Stimulated activated CD8-positive, alpha-beta memory T cell treated with anti-CD3 and anti-CD28 coated beads, Interleukin-2, amount 100 ng/mL, for 48 hours (primary cell): ENCODE measurements around the gene LYRM4.
"Not testable (repeated sequence)": the region's sequence is repeated elsewhere in the genome, so short reads cannot be mapped to it uniquely, and the experiment has no call there.

Experiments used
- DNase-seq, 2 donors: peaks; one replicate each; pipeline ENCODE4 v3.0.0-alpha.2; 2020; ENCODE audit warnings: low read depth in 2 of 2

LYRM4 gene

DNA sequence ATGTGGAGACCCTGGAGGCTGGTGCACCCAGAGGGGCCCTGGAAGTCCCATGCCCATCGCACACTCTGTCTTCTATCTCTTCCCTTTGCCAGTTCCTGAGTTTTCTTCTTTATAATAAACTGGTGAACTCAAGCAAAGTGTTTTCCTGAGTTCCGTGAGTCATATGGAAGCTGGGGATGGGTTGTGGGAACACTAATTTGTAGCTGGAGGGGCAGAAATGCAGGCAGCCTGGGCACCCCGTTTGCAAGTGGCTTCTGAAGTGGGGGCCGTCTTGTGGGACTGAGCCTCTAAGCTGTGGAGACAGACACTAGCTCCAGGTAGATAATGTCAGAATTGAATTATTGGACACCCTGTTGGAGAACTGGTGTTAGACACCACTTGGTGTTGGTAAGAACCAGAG lies 178.8 kb downstream of the LYRM4 start:
- DNase-seq = no peak

DNA sequence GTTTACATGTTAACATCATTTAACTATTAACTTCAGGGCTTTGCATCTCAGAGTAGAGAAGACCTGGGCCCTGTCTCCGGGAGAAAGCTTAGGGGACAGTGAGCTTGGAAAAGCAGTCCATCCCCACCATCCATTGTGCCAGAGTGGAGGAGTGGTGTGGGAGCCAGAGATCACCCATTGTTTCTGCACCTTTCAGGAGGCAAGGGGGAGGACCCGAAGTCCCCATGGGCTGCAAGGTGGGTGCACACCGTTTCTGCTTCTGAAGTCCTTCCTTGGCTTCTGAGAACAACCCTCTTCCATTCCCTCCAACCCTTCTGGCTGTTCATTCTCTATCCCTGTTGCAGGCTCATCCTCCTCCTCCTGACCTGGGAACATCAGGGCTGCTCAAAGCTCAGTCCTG lies 179.6 kb downstream of the LYRM4 start:
- DNase-seq = no peak

DNA sequence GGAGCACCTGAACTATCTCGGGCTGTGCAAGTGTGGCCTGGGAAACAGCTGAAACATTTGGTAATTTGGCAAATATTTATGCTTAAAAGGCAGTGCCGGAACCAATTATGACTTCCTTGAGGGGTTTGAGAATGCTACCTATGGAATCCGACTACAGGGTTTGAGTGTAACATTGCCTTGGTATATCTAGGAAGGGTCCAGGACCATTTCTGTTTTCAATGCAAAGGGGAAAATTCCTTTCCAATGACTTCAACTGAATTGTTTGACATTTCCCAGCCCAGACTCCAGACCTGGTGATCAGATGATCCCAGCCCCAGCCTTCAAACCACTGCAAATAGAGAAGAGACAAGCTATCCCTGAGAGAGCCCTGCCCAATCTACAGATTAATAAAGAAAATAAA lies 180.2 kb downstream of the LYRM4 start:
- DNase-seq = no peak

DNA sequence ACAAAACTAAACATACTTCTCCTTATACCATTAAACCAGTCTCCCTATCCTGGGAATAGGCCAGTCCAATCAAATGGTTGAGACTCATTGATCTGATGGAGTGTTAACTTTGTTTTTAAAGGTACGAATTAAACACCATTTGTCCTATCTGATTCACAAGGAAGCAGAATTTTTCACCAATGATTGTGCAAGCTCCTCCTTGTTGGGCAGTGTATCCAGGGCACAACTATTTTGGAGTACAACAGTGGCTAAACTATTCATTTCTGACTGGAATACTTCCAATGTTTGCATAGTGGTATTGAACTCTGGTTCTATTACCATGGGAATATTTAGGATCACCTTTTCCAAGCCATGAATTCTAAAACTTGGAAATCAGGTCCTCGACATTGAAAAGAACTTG lies 181.1 kb downstream of the LYRM4 start:
- no peak for DNase-seq

DNA sequence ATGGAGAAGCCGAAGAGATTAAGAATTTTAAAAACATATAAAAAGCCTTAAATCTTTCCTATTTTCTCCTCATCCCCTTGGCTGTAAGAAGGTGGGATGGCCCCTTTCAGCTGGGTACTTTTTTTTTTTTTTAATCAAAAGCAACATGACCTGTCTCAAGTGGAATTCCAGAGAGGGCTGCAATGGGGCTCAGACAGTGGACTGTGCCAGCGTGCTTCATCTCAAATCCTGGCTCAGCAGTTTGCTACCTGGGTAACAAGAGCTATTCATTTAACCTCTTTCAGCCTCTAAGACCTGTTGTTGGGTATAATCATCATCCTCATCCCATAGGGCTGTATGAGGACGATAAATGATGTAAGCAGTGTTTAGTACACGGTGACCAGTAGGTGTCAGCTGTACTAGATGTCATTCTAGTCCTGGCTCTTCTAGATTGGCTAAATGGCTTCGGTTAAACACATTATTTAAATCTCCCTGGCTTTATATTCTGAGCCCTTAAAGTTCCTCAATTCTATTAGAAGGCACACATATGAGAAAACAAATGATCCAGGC lies 182.6 kb downstream of the LYRM4 start:
- DNase-seq = no peak

DNA sequence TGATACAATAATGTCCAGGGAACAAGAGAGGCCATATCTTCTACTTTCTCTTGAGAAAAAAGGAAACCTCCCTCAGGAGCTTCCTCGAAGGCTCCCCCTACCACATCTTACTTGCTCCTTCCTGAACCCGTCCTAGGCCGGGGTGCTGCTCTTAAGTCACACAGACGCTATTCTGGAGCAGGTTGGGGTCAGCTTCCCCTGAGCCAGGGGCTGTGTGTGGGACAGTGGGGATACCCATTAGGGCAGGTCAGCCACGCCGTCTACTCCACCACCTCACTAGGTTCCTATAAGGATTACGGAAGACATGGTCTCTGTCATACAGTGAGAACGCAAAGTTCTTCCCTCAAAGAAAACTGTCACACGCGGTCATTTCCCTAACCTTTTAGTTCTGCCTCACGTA lies 183.8 kb downstream of the LYRM4 start:
- no peak for DNase-seq

DNA sequence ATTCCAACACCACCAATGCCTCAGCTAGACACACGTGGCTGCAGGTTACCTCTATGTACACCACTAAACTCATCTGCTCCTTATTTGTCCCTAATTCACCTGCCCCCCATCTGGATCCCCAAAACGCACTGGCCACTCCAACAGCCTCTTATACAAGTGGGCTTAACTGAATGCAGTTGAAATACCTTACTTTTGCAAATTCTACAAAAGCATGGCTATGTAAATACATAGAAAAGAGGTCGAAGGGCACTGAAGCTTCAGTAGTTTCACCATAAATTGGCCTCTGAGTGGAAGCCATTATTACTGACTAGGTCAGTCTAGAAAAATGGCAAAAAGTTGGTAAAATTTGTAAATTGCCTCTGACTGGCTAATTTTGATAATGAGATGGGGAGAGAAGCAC lies 186.8 kb downstream of the LYRM4 start:
- no peak for DNase-seq

DNA sequence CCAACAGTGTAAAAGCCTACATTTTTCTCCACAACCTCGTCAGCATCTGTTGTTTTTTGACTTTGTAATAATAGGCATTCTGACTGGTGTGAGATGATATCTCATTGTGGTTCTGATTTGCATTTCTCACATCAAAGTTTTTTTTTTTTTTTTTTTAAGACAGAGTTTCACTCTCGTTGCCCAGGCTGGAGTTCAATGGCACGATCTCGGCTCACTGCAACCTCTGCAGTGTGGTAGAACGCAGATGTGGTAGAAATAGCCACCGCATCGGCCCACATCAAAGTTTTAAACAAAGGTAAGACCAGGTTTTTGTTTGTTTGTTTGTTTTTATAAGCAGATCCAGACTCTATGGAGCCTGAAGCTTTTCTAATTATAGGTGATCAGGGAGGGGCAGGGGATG lies 188.3 kb downstream of the LYRM4 start:
- DNase-seq = no peak

DNA sequence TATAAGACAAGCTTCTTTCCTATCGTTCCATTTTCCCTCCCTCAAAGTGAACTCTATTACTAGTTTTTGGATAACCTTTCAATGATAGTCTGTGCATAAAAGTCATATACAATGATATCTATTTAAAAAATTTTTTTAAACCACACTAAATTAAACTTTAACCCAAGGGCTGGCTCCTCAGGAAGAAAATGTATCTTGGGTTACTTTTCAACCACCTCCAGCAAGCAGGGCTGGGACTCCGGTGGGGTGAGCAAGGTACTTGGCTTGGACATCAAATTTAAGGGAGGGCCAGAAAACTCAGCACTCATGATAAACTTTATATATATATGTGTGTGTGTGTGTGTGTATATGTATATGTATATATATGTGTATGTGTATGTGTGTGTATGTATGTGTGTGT lies 189.5 kb downstream of the LYRM4 start:
- no peak for DNase-seq

DNA sequence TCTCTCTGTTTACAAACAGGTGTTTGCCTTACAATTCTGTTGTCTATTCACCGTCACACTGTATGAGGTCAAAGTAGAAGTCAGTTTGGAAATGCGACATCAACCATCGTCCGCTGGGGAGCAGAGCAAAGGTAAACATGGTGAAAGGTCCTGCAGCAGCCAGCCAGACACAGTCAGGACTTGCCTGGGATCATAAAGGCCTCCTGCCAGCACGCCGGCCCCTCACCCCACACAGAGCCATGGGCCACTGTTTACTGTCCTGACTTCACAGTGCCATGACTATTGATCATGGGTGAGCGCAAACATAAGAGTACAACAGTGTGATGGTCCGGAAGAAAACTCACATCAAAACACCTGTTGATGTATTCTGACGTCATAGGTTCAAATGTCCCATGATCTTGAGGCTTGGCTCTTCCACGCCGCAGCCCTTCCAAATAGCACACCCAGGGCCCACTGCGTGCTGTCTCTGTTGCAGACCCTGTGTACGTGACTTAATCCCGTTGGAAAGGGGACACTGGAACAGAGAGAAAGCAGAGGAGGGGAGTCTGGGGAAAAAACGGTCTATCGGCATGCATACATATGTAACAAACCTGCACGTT lies 192.5 kb downstream of the LYRM4 start:
- no peak for DNase-seq

DNA sequence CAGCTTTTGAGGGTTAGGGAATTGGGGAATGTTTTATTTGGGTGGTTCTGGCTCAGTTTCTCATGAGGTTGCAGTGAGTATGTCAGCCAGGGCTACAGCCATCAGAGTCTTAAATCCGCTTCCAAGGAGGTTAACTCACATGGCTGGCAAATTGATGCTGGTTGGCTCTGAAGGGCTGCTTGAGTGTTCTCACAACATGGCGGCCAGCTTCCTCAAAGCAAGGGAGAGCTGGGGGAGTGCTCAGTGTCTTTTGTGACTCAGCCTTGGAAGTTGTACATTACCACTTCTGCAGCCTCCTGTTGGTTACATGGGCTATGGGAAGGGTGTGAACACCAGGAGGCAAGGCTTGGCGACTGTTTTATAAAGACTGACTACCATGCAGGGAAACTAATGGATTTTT lies 193.4 kb downstream of the LYRM4 start:
- no peak for DNase-seq

DNA sequence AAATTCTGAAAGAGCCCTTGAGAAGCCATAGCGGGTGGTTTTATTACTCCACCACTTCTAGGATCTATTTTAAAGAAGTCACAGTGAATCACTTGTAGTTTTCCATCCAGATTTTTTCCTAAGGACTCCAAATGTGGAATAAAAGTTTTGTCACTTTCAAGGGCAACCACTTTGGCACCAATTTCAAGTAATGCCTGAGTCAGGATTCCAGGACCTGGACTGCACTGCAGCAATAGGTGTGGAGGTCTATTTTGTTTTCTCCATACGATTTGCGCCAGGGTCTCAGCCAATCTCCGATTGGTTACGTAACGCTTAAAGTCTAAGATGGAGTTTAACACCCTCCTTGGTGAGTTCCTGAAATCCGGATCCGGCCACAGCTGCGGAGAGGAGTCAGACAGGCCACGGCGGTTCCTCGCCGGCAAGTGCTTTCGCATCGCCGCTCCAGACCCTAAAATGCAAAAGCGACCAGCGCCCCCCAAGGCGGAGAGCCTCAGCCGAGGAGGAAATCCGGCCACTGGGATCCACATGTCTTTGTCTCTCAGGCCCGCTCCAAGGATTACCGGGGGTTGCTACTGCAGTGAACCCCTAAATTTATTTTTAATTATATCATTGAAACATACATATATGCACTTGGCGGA lies 194.2 kb downstream of the LYRM4 start:
- no peak for DNase-seq

DNA sequence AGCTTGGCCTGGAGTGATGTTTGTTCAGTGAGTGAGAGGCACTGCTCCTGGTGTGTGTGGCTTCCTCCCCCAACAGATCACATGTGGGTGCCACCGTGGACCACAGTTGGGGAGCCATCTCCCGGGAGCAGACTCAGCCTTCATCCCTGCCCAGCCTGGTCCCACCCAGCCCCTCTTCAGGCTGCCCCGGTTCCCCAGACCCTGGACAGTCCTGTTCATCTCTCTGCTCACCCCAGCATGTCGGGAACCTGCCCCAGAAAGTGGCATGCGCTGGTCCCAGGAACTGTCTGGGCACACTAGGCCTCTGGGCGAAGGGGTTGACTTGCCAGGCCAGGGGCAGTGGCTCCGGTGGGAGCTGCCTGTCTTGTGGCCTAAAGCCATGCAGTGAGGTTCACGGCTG lies 197.1 kb downstream of the LYRM4 start:
- no peak for DNase-seq

DNA sequence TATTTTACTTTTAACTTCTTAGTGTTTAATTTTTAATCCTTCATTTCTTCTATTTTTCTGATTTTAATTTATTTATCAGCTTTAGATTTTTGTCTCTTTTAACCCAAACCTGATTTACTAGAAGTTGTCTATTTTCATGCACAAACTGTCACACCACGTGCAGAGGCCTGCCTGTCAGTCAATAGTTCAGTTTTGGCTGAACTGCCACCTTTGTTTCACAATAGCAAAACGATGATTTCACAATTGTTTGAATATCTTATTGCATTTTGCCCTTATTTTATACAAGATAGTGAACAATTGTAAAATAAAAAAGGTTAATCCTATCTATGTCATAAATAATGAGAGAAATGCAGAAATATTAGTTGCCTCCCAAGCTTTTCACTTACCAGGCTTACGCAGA lies 199.6 kb downstream of the LYRM4 start:
- no peak for DNase-seq

DNA sequence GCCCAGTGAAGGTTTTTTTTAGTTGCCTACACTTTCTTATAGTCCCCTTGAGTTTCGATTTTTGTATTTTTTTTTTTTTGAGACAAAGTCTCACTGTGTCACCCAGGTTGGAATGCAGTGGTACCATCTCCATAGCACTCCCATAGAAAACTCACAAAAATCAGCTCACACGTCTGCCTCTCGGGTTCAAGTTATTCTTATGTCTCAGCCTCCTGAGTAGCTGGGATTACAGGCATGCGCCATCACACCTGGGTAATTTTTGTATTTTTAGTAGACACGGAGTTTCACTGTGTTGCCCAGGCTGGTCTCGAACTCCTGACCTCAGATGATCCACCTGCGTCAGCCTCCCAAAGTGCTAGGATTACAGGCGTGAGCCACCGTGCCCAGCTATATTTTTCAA lies 200.3 kb downstream of the LYRM4 start:
- not testable (repeated sequence) for DNase-seq

DNA sequence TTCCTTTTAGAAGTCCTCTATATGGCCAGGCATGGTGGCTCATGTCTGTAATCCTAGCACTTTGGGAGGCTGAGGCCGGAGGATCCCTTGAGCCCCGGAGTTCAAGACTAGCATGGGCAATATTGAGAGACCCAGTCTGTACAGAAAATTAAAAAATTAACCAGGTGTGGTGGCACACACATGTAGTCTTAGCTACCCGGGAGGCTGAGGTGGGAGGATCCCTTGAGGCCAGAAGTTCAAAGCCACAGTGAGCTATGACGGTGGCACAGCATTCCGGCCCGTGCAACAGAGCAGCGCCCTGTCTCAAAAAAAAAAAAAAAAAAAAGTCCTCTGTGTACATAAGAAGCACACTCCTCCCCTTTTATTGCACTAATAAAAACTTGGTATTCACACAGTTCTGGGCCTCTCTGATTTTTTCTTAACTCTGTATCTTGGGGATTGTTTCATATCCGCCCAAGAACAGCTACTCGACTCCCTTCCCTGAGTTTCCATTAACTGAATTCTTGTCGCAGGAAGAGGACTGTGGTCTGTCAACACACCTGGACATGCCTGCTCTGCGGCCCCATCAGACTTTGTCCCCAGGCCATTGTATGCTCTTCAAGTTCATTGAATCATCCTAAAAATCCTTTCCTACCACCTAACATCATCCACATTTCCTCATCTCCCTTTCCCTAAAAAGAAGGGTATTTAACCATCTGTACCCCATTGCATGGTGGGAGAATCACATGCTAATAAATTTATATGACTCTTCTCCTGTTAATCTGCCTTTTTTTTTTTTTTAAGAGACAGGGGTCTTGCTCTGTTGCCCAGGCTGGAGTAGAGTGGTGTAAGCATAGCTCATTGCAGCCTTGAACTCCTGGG lies 201.5 kb downstream of the LYRM4 start:
- no peak for DNase-seq
